Activated naive CD4-positive, alpha-beta T cell treated with anti-CD3 and anti-CD28 coated beads, Interleukin-2, amount 10 ng/mL, durations not matched to agents 7 days and 5 days (primary cell): ENCODE data around the gene RFX2.

ENCODE experiments used
- CTCF ChIA-PET: fragments of 350-600 bp; sonication (Branson Sonifier 250); formaldehyde crosslinking; loops from one replicate; lab custom pipeline; 2021; ENCODE audit warnings: antibody characterized with exemption; lab: Charles Lee
- DNase-seq: peaks from one replicate; pipeline ENCODE4 v3.0.0-alpha.2; 2020
- H3K27ac Mint-ChIP-seq: one replicate; pipeline ENCODE4 v1.8.0; 2021; ENCODE audit warnings: mild to moderate bottlenecking, moderate library complexity, mixed read lengths
- H3K27me3 Mint-ChIP-seq: one replicate; pipeline ENCODE4 v1.8.0; 2021; ENCODE audit warnings: mild to moderate bottlenecking, mixed read lengths
- H3K36me3 Mint-ChIP-seq: one replicate; pipeline ENCODE4 v1.8.0; 2021; ENCODE audit warnings: mixed read lengths
- H3K4me1 Mint-ChIP-seq: one replicate; pipeline ENCODE4 v1.8.0; 2021; ENCODE audit warnings: mixed read lengths
- H3K4me3 Mint-ChIP-seq: one replicate; pipeline ENCODE4 v1.8.0; 2021; ENCODE audit warnings: mild to moderate bottlenecking, moderate library complexity, mixed read lengths
- H3K9me3 Mint-ChIP-seq: one replicate; pipeline ENCODE4 v1.8.0; 2021; ENCODE audit warnings: mixed read lengths

RFX2 gene

DNA sequence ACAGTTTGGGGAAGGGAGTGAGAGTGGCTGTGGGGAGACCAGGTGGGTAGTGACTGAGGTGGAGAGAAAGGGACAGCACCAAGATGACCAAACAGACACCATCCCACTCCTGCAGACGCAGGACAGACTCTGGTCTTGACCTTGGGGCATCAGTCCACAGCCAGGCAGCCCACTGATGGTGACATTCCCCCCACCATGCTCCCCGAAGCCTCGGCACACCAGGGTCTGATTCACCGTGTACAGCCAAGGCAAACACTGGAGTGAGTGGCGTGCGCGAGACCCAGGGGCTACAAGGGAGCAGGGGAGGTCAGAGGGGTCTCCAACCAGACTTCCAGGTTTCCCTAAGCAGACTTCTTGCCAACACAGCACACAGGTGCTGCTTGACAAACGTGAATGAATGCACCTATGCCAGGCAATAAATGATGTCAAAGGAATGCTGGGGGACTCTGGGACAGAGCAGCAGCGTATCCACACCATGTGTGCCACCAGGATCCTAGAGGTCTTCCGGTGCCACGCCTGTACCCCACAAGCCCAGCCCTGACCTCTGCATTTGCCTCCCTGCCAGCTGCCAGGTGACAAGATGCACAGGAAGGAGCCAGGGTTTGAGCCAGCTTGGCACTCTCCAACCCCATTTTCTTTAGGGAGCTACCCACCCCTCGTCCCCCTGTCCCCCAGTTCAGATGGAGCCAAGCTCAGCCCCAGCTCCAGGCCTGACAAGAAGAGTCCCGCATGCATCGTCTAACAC, 150.9 kb downstream of the RFX2 start:
- CTCF ChIA-PET, result no interaction called here
- Mint-ChIP-seq H3K9me3 (no peaks in the 10 kb centered on the region), H3K4me1 (peaks cover 90% of the 10 kb centered on the region), H3K27me3 (no peaks in the 10 kb centered on the region), H3K36me3 (peaks cover 16% of the 10 kb centered on the region), H3K4me3 (no peak overlapping the region), H3K27ac (peak overlapping the region; percentile 100)
- DNase-seq, result no peak

DNA sequence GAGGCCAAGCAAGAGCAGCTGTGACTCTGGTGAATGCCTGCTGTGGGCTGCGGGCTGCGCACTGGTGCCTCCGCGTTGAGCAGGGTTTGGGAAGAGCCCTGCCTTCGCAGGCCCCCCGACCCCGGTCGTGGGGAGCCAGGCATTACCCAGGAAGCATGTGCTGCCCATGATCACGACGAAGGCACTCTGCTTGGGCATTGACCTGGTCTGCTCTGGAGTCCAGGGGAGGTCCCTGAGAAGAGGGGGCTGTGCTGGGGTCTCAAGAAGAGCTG, 151.5 kb downstream of the RFX2 start:
- peaks cover 90% of the 10 kb centered on the region for H3K4me1 Mint-ChIP-seq
- H3K9me3 Mint-ChIP-seq, result no peaks in the 10 kb centered on the region
- H3K36me3 Mint-ChIP-seq, result peaks cover 19% of the 10 kb centered on the region
- no peak for DNase-seq
- H3K27ac Mint-ChIP-seq, result peak overlapping the region; percentile 100
- H3K4me3 Mint-ChIP-seq, result no peak overlapping the region
- CTCF ChIA-PET, result no interaction called here
- no peaks in the 10 kb centered on the region for H3K27me3 Mint-ChIP-seq

DNA sequence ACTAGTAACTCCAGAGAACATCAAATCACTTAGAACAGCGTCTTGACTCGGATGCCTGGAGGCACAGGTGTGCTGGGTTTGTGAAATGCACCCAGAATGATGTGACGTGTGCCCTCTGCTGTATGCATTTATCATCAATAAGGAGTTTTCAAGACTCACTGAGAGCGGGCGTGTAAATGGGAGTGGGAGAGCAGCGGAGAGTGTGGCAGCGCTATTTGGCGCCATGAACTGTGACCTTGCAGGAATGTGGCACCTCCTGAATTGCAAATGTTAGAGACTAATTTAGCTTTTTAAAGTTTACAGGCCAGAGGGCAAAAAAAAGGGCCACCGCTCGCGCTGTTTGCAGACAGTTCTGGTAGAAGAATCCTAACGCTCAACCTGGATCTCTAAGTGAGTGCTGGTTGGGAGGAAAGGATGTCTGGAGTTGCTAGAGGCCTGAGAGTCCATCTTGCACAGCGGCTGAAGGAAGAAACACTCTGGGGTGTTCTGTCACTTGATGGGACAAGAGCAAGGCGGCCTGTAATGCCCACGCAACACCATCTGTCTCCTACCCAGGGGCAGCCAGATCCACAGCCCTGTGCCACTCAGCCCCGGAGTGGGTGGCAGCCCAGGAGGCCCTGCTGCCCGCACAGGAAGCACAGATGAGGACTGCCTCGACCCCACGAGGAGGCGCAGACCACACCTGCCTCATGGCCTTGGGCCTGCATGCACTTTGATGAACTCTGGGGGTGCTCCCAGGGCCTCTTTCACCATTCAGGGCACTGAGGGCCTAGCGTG, 152.0 kb downstream of the RFX2 start:
- no peaks in the 10 kb centered on the region for H3K27me3 Mint-ChIP-seq
- no peaks in the 10 kb centered on the region for H3K9me3 Mint-ChIP-seq
- CTCF ChIA-PET, result no interaction called here
- H3K4me1 Mint-ChIP-seq, result peaks cover 90% of the 10 kb centered on the region
- H3K27ac Mint-ChIP-seq, result peak overlapping the region; percentile 80
- DNase-seq, result no peak
- no peak overlapping the region for H3K4me3 Mint-ChIP-seq
- H3K36me3 Mint-ChIP-seq, result peaks cover 21% of the 10 kb centered on the region

DNA sequence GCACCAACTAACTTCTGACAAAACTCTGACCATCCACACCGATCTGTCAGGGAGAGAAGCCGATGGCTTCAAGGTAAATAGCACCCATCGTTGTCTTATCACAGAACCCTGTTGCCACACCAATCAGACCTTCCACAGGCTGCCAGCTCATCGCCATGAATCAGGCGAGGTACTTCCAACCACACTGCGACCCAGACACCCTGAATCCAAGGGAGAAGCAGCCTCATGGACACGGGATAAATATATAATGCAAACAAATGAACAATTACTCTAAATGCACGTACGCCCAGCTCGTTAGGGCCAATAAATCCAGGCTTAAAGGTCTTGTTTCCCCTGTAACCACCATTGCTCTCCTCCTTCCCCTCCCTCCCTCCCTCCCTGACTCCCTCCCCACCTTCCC, 153.1 kb downstream of the RFX2 start:
- H3K27me3 Mint-ChIP-seq, result no peaks in the 10 kb centered on the region
- CTCF ChIA-PET, result interaction anchor here (1.0 kb wide), 1 partner anchor 10 kb away, joined by 3 read pairs; no protein-coding TSS in a partner anchor
- H3K36me3 Mint-ChIP-seq, result peaks cover 28% of the 10 kb centered on the region
- no peak overlapping the region for H3K27ac Mint-ChIP-seq
- no peak for DNase-seq
- no peak overlapping the region for H3K4me3 Mint-ChIP-seq
- H3K9me3 Mint-ChIP-seq, result no peaks in the 10 kb centered on the region
- peaks cover 90% of the 10 kb centered on the region for H3K4me1 Mint-ChIP-seq

DNA sequence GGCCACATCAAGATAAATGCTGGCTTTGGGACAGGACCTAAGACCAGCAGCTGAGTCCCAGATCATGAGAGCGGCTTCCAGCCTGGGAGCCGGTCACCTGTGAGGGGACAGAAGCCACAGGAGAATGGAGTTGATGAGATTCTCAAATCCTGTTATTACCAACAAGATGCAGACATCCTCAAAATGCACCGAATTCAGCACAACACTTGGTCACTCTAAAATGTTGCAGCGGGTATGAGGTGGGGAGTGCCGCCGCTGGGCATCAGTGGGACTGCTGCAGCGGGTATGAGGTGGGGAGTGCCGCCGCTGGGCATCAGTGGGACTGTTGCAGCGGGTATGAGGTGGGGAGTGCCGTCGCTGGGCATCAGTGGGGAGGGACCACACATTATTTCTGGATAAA, 153.6 kb downstream of the RFX2 start:
- Mint-ChIP-seq H3K36me3 (peaks cover 30% of the 10 kb centered on the region), H3K27me3 (no peaks in the 10 kb centered on the region), H3K9me3 (no peaks in the 10 kb centered on the region), H3K27ac (no peak overlapping the region), H3K4me1 (peaks cover 90% of the 10 kb centered on the region), H3K4me3 (no peak overlapping the region)
- DNase-seq, result no peak
- CTCF ChIA-PET, result interaction anchor here (1.0 kb wide), 1 partner anchor 10 kb away, joined by 3 read pairs; no protein-coding TSS in a partner anchor

DNA sequence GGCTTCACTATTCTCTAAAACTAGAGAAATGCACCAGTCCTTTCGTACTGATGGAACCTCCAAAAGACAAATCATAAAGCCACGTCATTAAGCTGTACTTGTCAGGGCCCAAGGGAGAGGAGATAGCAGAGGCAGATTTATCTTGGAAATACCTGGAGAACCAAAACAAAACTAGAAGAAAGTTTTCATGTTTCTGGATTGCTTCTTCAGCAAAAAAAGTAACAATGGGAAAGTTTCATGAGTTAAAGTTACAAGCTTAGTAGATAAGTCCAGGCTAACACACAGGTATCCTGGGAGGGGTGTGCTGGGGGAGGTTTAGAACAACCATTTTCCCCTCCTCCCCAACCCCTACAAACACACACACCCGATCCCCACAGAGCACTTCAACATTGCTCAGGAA, 154.0 kb downstream of the RFX2 start:
- CTCF ChIA-PET, result interaction anchor here (1.0 kb wide), 1 partner anchor 10 kb away, joined by 3 read pairs; no protein-coding TSS in a partner anchor
- H3K27me3 Mint-ChIP-seq, result no peaks in the 10 kb centered on the region
- no peak for DNase-seq
- peak overlapping the region; percentile 58 for H3K27ac Mint-ChIP-seq
- H3K9me3 Mint-ChIP-seq, result no peaks in the 10 kb centered on the region
- H3K4me1 Mint-ChIP-seq, result peaks cover 90% of the 10 kb centered on the region
- H3K4me3 Mint-ChIP-seq, result no peak overlapping the region
- H3K36me3 Mint-ChIP-seq, result peaks cover 34% of the 10 kb centered on the region

DNA sequence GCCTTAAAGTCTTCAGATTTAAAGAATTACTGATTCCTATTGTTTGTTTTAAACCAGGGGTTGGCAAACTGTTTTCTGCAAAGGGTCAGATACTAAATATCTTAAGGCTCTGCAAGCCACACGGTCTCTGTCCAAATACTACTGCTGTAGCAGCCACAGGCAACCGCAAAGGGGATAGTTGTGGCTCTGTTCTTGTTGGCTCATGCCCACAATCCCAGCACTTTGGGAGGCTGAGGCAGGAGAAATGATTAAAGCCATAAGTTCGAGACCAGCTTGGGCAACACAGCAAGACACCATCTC, 154.7 kb downstream of the RFX2 start:
- H3K4me3 Mint-ChIP-seq, result no peak overlapping the region
- H3K9me3 Mint-ChIP-seq, result no peaks in the 10 kb centered on the region
- CTCF ChIA-PET, result no interaction called here
- no peaks in the 10 kb centered on the region for H3K27me3 Mint-ChIP-seq
- peaks cover 90% of the 10 kb centered on the region for H3K4me1 Mint-ChIP-seq
- peaks cover 36% of the 10 kb centered on the region for H3K36me3 Mint-ChIP-seq
- peak overlapping the region; percentile 52 for H3K27ac Mint-ChIP-seq
- DNase-seq, result no peak

DNA sequence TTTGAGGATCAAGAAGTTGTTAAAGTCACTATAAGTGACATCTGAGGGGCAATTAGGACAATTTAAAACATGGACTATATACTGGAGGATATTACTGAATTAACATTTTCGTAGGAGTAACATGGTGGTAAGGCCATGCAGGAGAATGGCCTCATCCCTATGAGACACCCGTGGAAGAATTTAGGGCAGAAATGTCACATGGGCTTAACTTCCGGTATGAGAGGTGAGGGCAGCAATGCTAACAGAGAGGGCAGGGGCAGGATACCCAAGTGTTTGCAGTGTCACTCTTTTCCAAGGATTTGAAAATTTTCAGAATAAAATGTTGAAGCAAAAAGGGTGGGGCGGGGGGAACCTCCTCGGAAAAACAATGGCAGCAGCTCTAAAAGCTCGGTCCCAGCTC, 156.0 kb downstream of the RFX2 start:
- H3K27me3 Mint-ChIP-seq, result no peaks in the 10 kb centered on the region
- H3K4me3 Mint-ChIP-seq, result peak overlapping the region; percentile 58
- peak overlapping the region; percentile 97 for H3K27ac Mint-ChIP-seq
- peaks cover 91% of the 10 kb centered on the region for H3K4me1 Mint-ChIP-seq
- H3K36me3 Mint-ChIP-seq, result peaks cover 43% of the 10 kb centered on the region
- H3K9me3 Mint-ChIP-seq, result no peaks in the 10 kb centered on the region
- DNase-seq, result no peak
- CTCF ChIA-PET, result interaction anchor here (3.5 kb wide), 1 partner anchor 14 kb away, joined by 15 read pairs; no protein-coding TSS in a partner anchor

DNA sequence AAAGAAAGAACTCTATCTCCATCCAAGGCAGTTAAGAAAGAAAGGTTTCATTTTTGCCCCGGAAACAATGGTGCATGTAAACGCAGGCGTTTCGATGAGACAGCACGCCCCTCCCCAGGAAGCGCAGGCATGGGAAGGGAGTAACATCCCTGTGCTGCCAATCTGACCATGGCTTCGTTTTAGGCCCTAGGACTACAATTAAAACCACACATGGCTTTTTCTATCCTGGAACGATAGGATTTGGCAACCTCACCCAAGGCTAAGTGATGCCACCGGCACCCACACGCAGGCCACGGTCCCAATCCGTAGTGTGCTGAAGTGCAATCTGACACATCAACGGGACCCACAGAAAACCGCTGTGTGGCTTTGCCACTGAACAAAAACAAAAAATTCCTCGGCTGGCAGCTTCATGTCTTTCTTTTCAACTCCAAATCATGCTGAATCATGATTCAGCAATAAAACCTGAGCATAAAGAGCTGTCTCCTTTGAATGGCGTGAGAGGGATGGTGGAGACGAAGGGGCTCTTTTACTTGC, 156.6 kb downstream of the RFX2 start:
- Mint-ChIP-seq H3K4me3 (peak overlapping the region; percentile 58), H3K4me1 (peaks cover 91% of the 10 kb centered on the region), H3K27me3 (no peaks in the 10 kb centered on the region), H3K27ac (peak overlapping the region; percentile 97), H3K36me3 (peaks cover 42% of the 10 kb centered on the region), H3K9me3 (no peaks in the 10 kb centered on the region)
- CTCF ChIA-PET, result interaction anchor here (1.9 to 3.5 kb wide), 2 partner anchors 8 to 14 kb away, joined by 7 to 15 read pairs; no protein-coding TSS in a partner anchor
- peak; percentile 65 for DNase-seq

DNA sequence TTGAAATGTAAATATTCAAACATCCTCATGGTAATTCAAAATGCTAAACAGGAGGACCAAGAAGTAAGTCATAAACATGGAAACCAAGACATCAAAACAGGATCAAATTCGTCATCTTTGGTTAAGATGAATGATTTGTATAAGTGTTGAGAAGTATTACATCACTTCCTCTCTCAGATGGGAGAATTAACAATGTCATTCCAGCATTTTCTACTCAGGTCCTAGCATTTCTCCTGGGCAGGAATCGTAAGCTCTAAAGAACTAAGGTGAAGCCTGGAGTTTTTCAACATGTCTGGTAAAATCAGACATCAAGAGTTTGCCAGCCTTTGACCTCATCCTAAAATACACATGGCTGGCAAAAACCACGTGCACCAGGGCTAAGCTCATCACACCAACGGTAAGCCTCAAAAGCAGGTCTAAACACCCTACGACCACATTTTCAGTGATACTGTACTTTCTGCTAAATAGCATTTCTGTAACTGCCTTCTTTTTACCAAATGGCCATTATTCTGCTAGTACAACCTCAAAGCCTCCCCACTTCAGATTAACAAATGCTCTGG, 157.2 kb downstream of the RFX2 start:
- no peak for DNase-seq
- CTCF ChIA-PET, result interaction anchor here (0.6 to 3.5 kb wide), 3 partner anchors 9 to 20 kb away, joined by 3 to 15 read pairs (median 7); no protein-coding TSS in a partner anchor
- Mint-ChIP-seq H3K27ac (peak overlapping the region; percentile 97), H3K4me1 (peaks cover 94% of the 10 kb centered on the region), H3K36me3 (peaks cover 46% of the 10 kb centered on the region), H3K27me3 (no peaks in the 10 kb centered on the region), H3K9me3 (no peaks in the 10 kb centered on the region), H3K4me3 (peak overlapping the region; percentile 58)

DNA sequence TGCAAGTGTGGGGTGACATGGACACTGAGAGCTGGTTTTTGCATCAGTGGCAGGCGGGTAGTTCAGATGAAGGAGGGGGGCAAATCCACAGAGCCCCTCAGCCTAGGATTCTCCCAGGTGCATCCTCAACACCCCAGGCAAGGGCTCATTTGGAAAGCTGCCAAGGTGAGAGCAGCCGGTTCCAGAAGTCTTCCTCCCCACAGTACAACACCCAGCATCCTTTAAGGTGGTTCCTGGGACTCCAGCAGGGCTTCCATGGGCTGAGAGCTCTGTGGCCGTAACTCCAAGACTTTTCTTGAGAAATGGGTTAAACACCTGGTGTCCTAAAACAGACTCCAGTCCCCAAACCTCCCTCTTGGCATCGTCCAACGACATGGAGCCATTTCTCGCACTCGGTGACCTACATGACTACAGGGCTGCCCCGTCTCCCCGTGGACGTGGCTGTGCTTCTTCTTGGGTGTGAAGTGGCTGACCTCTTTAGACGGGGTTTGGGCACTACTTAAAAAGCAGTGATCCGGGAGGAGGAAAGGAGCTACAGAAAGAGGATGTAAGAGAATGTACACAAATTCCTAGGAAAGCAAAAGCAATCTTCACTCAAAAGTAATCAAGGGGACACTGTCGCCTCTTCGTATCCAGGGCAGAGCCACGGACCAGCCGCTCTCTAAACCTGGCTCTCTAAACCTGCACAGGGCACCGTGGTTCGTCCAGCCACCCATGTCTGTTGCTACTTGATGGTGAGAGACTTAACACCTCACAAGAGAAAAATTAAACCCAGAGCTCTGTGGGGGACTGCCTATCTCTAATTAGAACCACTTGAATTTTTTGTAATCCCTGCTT, 157.9 kb downstream of the RFX2 start:
- no peak for DNase-seq
- Mint-ChIP-seq H3K4me1 (peaks cover 94% of the 10 kb centered on the region), H3K36me3 (peaks cover 47% of the 10 kb centered on the region), H3K9me3 (no peaks in the 10 kb centered on the region), H3K4me3 (no peak overlapping the region), H3K27ac (peak overlapping the region; percentile 97), H3K27me3 (no peaks in the 10 kb centered on the region)
- CTCF ChIA-PET, result interaction anchor here (0.6 to 3.5 kb wide), 4 partner anchors 10 to 70 kb away, joined by 3 to 15 read pairs (median 5); no protein-coding TSS in a partner anchor

DNA sequence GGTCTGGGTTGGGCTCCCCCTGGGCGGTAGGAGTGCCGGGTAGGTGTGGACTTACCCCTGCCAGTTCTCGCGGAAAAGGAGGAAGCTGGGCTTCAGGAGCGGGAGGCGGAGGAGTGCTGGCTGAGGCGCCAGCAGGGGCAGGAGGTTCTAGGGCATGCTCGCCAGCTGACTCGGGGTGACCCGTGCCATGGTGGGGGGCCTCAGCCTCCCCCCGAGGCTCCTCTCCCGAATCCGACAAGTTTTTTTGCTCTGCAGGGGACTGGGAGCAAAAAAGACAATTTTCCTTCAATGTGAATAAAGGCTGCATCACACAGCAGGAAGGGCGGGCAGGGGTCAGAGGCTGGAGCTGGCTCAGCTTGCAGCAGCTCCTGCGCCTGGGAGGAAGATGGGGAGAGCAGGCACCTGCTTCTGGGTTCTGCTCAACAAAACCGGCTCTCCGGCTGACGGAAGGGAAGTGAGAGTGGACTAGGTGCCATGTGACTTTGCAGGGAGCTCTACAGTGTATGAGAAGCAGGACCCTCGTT, 158.9 kb downstream of the RFX2 start:
- Mint-ChIP-seq H3K27ac (peak overlapping the region; percentile 97), H3K9me3 (no peaks in the 10 kb centered on the region), H3K4me1 (peaks cover 90% of the 10 kb centered on the region), H3K27me3 (no peaks in the 10 kb centered on the region), H3K4me3 (no peak overlapping the region), H3K36me3 (peaks cover 46% of the 10 kb centered on the region)
- DNase-seq, result no peak
- CTCF ChIA-PET, result interaction anchor here (1.4 to 3.5 kb wide), 2 partner anchors 17 to 71 kb away, joined by 3 to 15 read pairs; no protein-coding TSS in a partner anchor

DNA sequence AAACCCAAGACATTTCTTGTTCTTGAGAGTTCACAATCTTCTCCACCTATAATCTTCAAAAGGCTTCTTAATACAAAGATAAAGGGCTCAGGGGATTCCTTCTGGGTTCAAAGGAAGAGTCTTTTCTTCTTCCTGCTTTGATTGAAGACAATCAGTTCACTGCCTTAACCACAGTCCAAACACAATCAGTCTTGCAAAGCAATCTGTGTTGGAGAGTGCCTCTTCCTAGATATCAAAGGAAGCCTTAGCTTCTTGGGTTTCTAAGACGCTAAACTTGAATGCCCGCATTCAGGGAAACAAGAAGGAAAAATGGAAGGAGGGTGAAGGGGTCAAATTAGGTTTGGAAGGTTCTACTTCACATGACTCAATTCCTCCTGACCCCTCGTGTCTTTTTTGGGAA, 159.6 kb downstream of the RFX2 start:
- DNase-seq, result no peak
- Mint-ChIP-seq H3K9me3 (no peaks in the 10 kb centered on the region), H3K27me3 (no peaks in the 10 kb centered on the region), H3K4me3 (peak overlapping the region; percentile 2), H3K4me1 (peaks cover 85% of the 10 kb centered on the region), H3K27ac (peak overlapping the region; percentile 97), H3K36me3 (peaks cover 47% of the 10 kb centered on the region)
- CTCF ChIA-PET, result interaction anchor here (0.7 to 3.5 kb wide), 3 partner anchors 17 to 147 kb away, joined by 3 to 15 read pairs (median 3); no protein-coding TSS in a partner anchor
